Measurements from ENCODE around the gene UBE3C.
"Not testable (repeated sequence)": the region's sequence is repeated elsewhere in the genome, so short reads cannot be mapped to it uniquely, and the experiment has no call there.

Gene UBE3C

DNA sequence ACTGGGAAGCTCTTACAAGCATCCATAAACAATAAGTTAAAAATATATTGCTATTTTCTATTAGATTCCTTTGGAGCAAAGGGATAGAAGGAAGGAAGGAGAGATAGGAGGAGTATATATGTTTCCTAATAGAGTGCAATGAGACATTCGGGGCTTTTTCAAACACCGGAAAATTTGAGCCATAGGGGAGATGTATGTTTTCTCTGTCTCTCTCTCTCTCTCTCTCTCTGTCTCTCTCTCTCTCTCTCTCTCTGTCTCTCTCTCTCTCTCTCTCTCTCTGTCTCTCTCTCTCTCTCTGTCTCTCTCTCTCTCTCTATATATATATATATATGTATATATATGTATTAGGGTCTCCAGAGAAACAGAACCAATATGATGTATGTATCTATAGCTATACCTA lies 7.9 kb upstream of the UBE3C start:
- not testable (repeated sequence) for DNase-seq (ENCODE audit: low spot score)

DNA sequence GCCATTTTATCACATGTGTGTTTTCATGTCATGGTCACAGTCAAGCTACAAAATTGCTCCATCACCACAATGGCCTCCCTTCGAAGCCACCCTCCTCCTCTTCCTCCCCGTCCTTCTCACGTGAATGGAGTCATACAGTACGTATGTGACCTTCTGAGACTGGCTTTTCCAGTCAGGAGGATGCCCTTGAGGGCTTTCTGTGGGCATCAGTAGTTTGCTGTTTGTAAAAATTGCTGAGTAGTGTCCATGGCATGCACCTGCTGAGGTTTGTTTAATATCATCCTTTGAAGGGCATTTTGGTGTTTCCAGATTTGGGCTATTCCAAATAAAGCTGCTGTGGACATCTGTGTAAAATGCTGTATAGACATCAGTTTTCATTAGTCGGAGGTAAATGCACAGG lies 5.9 kb upstream of the UBE3C start:
- no peak for DNase-seq (ENCODE audit: low spot score)

DNA sequence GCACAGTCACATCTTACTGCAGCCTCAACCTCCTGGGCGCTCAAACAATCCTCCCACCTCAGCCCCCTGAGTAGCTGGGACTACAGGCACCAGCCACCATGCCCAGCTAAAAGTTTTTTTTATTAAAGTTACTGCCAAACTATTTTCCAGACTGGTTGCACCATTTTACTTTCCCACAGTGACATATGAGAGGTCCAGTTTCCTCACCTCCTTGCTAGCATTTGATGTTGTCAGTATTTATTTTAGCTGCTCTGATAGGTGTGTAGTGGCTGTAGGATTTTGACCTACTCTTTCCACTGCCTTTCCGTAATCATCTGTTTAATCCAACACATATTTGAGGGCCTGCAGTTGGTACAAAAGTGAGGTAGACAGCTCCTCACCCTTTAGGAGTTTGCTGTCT lies 5.4 kb upstream of the UBE3C start:
- DNase-seq (ENCODE audit: low spot score) = no peak

DNA sequence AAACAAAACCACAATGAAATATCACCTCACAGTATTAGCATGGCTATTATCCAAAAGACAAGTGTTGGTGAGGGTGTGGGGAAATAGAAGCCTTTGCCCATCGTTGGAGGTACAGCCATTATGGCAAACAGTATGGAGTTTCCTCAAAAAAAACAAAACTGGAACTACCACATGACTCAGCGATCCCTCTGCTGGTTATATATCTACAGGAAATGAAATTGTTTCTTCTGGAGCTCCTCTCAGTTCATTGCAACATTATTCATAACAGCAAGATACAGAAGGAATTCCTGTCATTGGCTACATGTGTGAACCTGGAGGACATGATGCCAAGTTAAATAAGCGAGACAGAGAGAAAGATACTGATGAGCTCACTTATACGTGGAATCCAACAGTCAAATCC lies 2.4 kb upstream of the UBE3C start:
- DNase-seq (ENCODE audit: low spot score) = no peak

DNA sequence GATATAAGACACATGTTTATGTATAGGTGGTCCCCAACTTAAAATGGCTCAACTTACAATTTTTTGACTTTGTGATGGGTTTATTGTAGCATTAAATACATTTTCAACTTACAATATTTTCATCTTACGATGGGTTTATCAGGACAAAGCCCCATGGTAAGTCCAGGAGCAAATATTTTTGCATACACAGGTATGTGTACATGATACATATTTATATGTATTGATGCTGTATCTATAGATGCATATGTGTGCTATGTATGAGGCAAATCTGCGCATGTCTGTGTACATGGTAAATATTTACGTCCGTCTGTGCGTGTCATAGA lies 664 bp upstream of the UBE3C start:
- no peak for DNase-seq (ENCODE audit: low spot score)

DNA sequence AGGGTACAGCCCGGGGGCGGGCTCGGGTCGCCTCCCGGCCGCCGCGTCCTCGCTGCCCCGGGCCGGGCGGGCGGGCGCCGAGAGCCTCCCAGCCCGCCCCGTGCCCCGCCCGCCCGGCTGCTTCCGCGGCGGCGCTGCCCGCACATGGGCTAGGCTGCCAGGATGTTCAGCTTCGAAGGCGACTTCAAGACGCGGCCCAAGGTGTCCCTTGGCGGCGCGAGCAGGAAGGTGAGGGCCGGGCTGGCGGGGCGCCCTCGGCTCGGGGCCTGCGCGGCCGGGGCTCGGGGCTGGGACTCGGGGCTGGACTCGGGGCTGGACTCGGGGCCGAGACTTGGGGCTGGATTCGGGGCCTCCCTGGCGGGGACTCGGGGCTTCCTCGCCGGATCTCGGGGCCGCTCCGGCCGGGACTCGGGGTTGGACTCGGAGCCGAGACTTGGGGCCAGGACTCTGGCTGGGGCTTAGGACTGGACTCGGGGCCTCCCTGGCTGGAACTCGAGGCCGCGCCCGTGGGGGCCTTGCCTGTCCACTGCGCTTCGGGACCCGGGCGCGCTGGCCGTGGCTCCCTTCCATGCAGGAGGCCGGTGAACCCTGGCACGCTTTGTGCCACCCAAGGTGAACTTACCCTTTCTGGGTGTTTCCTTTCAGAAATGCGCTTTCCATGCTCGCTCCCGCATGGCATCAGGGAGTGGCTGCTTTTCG lies 534 bp downstream of the UBE3C start:
- DNase-seq (ENCODE audit: low spot score) = peak; percentile 81

DNA sequence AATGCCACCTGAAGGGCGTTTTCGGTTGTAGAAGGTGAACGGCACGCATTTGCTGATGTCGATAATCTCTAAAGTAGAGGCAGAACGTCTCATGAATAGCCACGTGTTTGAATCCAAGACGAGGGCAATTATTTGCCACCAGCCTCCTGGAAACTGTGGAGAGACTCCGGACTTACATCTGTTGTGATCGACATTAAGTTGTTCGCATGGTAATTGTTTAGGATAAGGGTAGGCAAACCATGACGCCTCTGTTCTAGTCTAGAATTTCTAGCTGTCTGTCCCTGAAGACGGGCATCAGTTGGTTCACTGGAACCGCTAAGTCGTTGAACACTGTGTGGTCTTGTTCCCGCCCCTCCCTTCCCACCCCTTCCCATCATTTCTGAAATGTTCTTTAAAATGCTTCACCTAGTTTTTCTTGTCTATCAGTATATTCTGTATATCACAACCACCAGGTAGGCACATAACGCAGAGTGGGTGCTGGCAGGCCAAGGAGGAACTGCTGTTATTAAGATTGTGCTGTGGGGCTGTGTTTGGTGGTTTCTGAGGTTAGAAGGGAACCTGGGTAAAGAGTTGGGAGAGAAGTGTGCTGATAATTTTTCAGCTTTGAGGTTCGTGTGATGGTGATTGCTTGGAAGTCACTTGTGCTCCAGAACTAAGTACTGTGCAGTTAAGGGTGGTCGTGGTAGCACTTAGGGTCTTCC lies 1.2 kb downstream of the UBE3C start:
- DNase-seq (ENCODE audit: low spot score) = peak; percentile 14

DNA sequence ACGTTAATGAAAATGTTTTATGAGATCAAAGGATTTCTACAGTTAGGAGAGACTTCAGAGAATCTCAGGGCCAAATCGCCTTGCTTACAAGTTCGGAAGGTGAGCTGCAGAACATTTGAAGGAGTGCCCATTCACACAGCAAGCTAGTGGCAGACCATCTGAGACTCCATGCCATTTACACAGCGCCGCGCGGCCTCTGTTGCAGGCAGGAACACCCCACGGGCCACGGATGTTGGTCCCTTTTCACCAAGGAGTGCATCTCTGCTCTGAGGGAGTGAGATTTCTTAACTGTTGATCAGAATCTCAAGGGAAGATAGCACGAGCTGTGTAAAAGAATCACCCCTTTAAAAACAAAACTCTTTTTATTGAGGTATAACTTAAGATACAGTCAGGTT lies 1.8 kb downstream of the UBE3C start:
- DNase-seq (ENCODE audit: low spot score) = no peak

DNA sequence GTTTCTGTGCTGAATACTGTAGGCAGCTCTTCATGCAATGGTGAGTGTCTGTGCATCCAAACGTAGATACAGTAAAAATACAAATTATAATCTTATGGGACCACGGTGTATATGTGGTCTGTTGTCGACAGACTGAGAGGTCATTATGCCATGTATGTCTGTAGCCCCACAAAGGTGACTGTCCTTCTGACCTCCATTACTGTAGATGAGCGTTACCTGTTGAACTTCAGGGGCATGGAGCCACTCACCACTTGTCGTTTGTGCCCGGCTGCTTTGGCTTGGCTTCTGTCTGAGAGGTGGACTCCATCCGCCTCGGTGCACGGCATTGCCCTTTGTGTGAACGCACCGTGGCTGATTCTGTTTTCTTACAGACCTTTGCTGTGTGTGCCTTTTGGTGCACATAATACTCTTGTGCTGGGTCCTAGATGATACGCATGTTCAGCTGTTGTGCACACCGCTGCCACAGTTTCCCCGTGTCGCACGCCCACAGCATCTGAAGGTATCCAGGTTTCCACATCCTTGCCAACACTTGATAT lies 2.9 kb downstream of the UBE3C start:
- DNase-seq (ENCODE audit: low spot score) = no peak

DNA sequence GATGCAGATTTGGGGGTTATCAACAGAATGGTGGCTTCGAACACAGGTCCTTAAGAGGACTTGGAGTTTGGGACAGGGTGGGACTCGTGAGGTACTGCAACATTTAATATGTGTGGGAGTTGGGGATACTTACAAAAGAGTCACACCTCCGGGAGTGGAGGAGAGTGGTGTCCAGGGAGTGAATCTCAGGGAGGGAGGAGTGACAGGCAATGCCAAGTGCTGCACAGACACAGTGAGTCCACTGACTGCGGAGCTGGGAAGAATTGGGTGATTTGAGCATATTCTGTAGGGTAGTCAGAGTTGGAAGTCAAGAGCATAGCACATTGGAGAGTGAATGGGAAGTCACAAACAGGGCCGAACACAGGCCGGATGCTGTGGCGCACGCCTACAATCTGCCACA lies 5.1 kb downstream of the UBE3C start:
- no peak for DNase-seq (ENCODE audit: low spot score)

DNA sequence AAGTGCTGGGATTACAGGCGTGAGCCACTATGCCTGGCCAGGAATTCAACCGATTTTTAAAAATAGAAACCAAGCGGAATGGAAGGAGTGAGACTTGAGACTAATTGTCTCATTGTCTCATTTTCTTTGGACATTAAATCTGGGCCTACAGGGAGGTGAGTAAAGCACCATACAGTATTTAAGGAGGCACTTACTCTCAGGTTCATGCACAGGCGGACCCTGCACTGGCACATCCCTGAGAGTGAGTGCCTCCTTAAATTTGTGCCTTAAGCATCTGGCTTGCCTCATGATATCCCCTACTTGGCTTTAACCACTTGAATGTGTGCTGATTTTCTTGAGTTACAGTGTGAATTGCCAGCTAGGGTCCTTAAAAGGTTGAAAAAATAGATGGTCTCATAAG lies 10.6 kb downstream of the UBE3C start:
- DNase-seq (ENCODE audit: low spot score) = no peak

DNA sequence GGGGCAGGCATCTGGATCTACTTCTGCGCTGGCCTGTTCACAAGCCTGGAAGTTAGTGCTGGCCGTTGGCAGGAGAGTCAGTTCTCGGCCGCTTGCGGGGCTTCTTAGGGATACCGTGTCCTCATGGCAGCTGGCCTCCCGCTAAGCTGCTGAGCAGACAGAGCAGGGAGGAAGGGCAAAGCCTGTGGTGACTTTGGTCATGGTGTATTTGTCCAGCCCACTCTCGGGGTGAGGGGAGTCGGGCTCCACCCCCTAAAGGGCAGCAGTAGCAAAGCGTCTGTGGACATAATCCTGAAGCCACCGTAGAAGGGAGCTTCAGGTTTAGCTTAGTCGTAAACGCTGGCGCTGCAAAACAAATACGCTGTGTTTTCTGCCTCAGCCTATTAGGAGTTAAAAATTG lies 12.2 kb downstream of the UBE3C start:
- no peak for DNase-seq (ENCODE audit: low spot score)

DNA sequence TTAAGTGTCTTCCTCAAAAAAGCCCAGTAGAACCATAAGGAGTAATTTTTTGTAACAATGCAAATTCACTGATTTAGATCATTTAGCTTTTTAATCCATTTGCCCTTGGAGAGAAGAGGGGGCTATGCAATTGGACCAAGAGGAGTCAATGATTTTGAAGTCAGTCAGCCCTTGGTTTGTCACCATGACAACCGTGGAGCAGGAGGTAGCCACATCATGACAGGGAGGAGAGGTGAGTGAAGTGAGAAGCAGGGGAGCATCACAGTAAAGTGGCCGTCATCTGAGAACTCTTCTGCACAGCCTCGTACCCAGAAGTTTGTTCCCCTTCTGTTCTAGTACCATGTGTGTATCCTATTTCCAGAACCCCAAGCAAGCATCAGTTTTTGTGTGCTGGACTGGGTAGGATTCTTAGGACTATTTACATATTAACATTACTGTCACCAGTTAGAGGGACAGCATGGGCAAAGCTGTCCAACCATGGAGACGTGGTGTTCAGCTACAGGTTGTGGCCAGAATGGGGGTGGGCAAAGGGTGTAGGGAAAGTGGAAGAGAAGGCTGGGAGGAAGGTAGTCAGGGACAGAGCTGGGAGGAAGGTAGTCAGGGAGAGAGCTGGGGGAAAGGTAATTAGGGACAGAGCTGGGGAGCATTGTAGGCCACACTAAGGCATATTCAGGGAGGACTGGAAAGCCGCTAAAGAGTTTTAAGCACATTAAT lies 13.1 kb downstream of the UBE3C start:
- DNase-seq (ENCODE audit: low spot score) = no peak

DNA sequence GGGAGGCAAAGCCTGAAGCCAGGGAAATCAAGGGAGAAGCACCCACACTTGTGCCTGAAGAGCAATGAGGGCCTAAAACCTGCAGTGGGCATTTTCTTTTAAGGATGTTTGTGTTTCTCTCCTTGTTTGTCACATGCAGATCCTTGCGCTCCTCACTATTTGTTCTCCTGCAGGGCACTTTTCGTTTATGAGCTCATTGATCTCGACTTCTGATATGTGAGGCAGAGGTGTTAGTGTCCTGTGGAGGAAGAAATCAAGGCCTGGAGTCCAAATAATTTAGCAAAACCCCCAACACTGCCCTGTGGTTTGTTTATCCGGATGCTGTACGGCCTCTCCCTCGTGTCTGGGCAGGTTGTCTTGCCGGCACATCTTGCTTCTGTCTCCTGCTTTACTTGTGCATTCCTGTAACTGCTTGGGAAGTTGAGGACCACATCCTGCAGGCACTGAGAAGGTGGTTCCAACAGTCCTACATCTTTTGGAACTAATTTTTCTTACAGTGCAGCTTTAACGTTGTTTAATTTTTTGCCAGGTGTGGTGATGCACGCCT lies 13.7 kb downstream of the UBE3C start:
- DNase-seq (ENCODE audit: low spot score) = no peak

DNA sequence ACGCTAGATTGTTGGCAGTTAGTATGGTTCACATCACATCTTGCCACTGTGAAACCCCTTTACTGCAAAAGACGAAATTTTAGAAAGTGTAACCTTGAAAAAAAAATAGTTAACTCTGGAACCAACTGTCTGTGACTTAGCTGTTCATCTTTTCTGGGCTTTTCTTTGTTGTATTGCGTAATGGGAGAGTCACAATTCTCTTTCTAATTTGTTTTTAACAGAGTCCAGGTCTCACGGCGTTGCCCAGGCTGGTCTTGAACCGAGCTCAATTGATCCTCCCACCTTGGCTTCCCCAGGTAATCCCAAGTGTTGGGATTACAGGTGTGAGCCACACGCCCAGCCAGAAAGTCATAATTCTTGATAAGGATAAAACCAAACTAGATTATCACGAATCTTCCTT lies 14.5 kb downstream of the UBE3C start:
- DNase-seq (ENCODE audit: low spot score) = no peak

DNA sequence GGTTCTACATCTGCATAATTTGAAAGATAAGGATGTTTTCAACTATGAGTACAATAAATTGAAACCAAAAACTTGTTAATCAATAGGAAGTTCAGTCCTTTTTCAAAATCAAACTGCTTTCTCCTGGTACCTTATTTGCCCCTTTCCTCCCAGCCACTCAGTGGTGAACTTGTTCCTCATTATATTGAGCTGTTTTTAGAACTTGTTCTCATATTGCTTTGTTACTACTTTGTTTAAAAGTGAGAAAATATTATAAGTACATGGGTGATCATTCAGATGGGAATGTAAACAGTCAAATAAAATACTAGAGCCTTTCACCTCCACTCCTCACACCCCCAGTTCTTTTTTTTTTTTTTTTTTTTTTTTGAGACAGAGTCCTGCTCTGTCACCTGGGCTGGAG lies 17.2 kb downstream of the UBE3C start:
- DNase-seq (ENCODE audit: low spot score) = no peak

DNA sequence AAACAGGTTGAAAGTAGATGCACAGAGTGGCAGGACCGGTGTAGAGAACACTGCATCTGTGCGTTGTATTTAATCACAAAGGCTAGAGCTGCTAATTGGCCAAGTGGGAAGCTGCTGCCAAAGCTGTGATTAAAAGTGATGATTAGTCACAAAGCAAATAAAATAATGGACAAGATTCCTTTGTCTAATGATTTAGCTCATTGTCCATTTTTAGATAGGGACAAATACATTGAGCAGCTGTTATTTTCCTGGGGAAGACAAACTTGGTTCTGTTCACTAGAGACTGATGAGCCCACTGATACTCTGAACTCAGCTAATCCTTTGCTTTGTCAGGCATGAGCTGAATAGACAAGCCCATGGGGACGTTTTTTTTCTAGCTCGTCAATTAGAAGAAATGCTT lies 19.7 kb downstream of the UBE3C start:
- DNase-seq (ENCODE audit: low spot score) = no peak

DNA sequence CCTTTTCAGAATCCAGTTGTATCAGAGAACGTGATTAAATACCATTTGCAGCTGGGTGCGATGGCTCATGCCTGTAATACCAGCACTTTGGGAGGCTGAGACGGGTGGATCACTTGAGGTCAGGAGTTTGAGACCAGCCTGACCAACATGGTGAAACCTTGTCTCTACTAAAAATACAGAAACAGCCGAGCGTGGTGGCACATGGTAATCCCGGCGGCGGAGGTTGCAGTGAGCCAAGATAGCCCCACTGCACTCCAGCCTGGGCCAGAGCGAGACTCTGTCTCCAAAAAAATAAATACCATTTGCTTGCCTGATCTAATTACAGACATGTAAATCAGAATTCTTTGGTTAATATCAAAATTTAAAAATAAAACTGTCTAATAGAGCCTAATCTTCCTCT lies 20.8 kb downstream of the UBE3C start:
- not testable (repeated sequence) for DNase-seq (ENCODE audit: low spot score)

DNA sequence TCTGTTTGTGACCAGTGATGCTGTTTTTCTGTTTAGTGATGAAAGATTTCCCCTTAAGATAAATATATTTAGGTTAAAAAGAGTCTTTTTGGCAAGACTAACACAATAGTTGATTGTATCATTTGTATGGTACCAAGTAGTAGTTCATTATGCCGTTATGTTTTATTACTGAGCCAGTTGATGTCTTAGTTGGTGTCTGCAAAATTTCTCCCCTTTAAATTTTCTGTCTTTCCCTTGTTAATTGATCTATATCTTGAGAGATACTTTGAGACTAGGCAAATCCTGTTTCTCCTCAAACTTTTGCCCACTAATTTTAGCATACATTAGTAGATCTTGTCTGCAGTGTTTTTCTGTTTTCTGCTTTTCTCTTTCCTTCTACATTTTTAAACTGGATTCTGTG lies 21.7 kb downstream of the UBE3C start:
- no peak for DNase-seq (ENCODE audit: low spot score)

DNA sequence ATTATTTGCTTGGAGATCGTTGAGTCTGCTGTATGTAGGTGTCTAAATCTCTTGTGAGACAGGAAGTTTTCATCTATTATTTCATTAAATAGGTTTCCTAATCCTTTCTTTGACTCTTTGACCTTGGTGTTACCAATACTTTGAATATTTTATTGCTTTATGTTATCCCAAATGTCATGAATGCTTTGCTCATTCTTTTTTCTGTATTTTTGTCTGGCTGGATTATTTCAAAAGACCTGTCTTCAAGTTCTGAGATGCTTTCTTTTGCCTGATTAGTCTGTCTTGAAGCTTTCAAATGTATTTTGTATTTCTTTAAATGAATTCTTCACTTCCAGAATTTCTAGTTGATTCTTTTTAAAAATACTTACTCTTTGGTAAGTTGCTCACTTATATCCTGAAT lies 27.3 kb downstream of the UBE3C start:
- DNase-seq (ENCODE audit: low spot score) = no peak

DNA sequence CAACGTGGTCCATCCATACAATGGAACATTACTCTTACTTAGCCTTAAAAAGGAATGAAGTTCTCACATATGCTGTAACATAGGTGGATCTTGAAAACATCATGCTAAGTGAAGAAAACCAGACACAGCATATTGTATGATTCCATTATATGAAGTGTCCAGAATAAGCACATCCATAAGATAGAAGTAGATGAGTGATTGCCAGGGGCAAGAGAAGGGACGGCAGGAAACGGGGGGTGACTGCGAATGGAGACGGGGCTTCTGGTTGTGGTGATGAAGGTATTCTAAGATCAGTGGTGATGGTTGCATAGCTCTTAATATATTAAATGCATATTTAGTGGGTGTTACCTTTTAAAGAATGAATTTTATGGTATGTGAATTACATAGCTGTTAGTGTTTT lies 29.8 kb downstream of the UBE3C start:
- no peak for DNase-seq (ENCODE audit: low spot score)

DNA sequence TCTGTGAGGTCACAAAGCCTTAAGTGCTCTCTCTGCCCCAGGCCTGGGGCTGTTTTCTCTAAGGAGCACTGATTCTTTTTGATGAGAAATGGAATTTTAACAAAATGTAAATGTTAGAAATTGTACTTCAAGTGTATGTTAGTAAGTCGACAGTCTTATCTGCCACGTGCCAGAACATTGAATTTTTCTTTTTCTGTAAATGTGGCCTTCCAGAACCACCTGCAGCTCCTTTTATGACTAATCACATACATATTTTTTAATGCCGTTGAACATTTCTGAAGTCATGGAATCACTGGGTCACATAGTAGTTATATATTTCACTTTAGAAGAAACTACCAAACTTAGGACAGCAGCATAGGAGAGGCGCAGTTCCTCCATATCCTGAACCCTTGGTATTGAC lies 38.0 kb downstream of the UBE3C start:
- no peak for DNase-seq (ENCODE audit: low spot score)

DNA sequence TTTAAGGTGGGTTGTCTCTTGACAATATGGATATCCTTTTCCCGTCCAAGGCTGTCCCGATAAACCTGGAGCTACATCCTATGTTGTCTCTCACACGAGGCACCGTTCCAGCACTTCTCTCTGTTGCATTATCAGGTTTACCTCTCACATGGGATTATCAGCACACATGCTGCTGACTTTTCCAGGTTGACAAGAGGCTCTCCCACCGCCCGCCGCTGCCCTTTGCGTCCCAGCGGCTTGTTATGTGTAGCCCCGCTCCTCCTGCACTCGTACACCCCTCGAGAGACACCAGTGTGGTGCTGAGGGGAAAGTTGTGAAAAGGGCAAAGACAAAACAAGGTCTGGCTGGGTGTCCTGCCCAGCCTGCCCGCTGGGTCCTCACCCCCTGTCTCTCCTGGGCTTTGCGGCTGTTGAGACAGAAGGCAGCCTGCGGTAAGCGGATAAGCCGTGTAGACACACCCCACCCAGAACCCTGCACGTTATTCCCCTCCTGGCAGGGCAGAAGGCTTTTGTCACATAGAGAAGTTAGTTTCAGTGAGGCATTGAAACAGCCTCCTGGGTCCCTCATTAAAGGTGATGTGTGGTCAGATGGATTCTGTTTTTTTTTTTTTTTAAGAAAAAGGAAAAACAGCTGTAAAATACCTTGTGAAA lies 38.7 kb downstream of the UBE3C start:
- DNase-seq (ENCODE audit: low spot score) = no peak

All from germinal center (tissue), 1 donor.